Measurements from ENCODE around the gene ZMYND11. TPM values are rescaled to one million over a fixed set of nuclear protein-coding genes. Genes with fewer than 3 reads are reported as not detected.

Gene ZMYND11
- total and polyA plus RNA-seq, 2 of the 8 experiments (the other 6 are each of a cell fraction or from before 2014, with no cell fraction given), result 7.5 to 26.6 TPM

DNA sequence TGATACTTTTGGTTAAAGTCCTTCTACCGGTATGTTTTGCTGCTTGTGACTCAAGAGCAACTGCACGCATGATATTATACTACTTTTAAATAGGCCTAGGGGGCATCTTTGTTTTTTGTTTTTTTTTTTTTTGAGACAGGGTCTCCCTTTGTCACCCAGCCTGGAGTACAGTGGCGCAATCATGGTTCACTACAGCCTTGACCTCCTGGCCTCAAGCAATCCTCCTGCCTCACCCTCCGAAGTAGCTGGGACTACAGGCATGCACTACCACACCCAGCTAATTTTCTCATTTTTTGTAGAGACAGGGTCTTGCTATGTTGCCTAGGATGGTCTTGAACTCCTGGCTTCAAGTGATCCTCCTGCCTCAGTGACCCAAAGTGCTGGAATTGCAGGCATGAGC, 80.2 kb downstream of the ZMYND11 start:
- FAIRE-seq (no peak), DNase-seq (ENCODE audit: low read depth in 1 of 2, low spot score in 2 of 2) (no peak)
- Histone ChIP-seq H3K4me2 (ENCODE audit: insufficient read depth in 1 of 2, low read depth in 2 of 2, low read length in 2 of 2) (no peak overlapping the region), H4K8ac (ENCODE audit: extremely low read depth, insufficient read depth, low read length) (no peak overlapping the region), H2BK120ac (replicated peaks; ENCODE audit: low read depth, low read length) (no peak overlapping the region), H4K5ac (ENCODE audit: insufficient read length, low read depth, low read length) (no peak overlapping the region), H3K14ac (ENCODE audit: insufficient read length) (no peak overlapping the region), H3K27ac (ENCODE audit: low read depth, low read length) (no peak overlapping the region), H3K79me1 (ENCODE audit: low read depth, low read length) (no peaks in the 10 kb centered on the region), H3K23ac (ENCODE audit: insufficient read length) (no peak overlapping the region), H2BK20ac (ENCODE audit: low read length) (no peak overlapping the region), H3K79me2 (ENCODE audit: control insufficient read depth in 1 of 2, insufficient read depth in 2 of 2, low read length in 2 of 2) (no peaks in the 10 kb centered on the region), H4K20me1 (replicated peaks in 1 of 2; ENCODE audit: control insufficient read depth in 1 of 2, insufficient read depth in 2 of 2, low read length in 2 of 2) (peaks cover 0 to 2% of the 10 kb centered on the region in 2 experiments), H3K4ac (replicated peaks; ENCODE audit: insufficient read length, low read depth, low read length) (no peak overlapping the region), H2AFZ (ENCODE audit: low read length) (no peak overlapping the region), H2BK15ac (ENCODE audit: low read length) (no peak overlapping the region), H3K4me3 (ENCODE audit: extremely low read depth in 1 of 4, insufficient read depth in 2 of 4, low read depth in 3 of 4, low read length in 4 of 4) (no peak overlapping the region), H3K56ac (replicated peaks; ENCODE audit: insufficient read length, low read depth, low read length) (no peak overlapping the region), H2BK5ac (ENCODE audit: low read depth, low read length) (no peak overlapping the region), H3K9me3 (ENCODE audit: insufficient read depth in 2 of 2, low read depth in 1 of 2, low read length in 1 of 2) (no peaks in the 10 kb centered on the region), H4K91ac (replicated peaks; ENCODE audit: insufficient read length, low read length) (no peak overlapping the region), H3K4me1 (replicated peaks in 1 of 4; ENCODE audit: control insufficient read depth in 3 of 4, insufficient read depth in 4 of 4, low read length in 3 of 4) (no peaks in the 10 kb centered on the region), H3K36me3 (ENCODE audit: control insufficient read depth in 2 of 4, insufficient read depth in 4 of 4, low read length in 3 of 4) (no peaks in the 10 kb centered on the region), H2AK5ac (ENCODE audit: low read depth, low read length) (no peak overlapping the region), H3K18ac (ENCODE audit: extremely low read depth, low read length) (no peak overlapping the region), H3K9ac (replicated peaks in 1 of 4; ENCODE audit: extremely low read depth in 1 of 4, low read depth in 3 of 4, low read length in 3 of 4) (no peak overlapping the region), H2BK12ac (ENCODE audit: low read depth, low read length) (no peak overlapping the region), H3K27me3 (replicated peaks in 1 of 4; ENCODE audit: control insufficient read depth in 3 of 4, extremely low read depth in 1 of 4, insufficient read depth in 3 of 4, low read length in 3 of 4) (no peaks in the 10 kb centered on the region), H3K23me2 (ENCODE audit: low read depth, low read length) (no peaks in the 10 kb centered on the region)
- TF ChIP-seq JUND (IDR thresholded peaks at IDR 0.05; ENCODE audit: low read length) (no peak), CHD2 (IDR thresholded peaks at IDR 0.05; ENCODE audit: low read length) (no peak), SP2 (IDR thresholded peaks at IDR 0.05; ENCODE audit: low read length) (no peak)
- ChIA-PET CTCF (ENCODE audit: partially characterized antibody) (interaction anchor here (5.5 kb wide), 1 partner anchor 16 kb away, joined by 36 read pairs; no protein-coding TSS in a partner anchor), POLR2A (ENCODE audit: partially characterized antibody) (no interaction called here)
- 88% methylated on average over 4 of the region's 4 CpGs; no CpG with 5 or more reads in 1 of the 2 experiments for WGBS, 2 experiments (ENCODE audit: extremely low coverage in 1 of 2, insufficient coverage in 1 of 2, insufficient read length in 1 of 2, insufficient replicate concordance in 2 of 2, low coverage in 1 of 2, low lambda C conversion rate in 2 of 2, missing lambda C conversion rate in 1 of 2)
